ENCODE measurements around the gene RBMS1.

GRCh38 chr2:160533482-160533881 is 39.9 kb upstream of the RBMS1 start:
- TF ChIP-seq CTCF (IDR thresholded peaks at IDR 0.05; ENCODE audit: poor library complexity, severe bottlenecking) (no peak), EZH2 (IDR thresholded peaks at IDR 0.05; ENCODE audit: borderline replicate concordance, insufficient read depth, low read length, poor library complexity, severe bottlenecking) (no peak), MXI1 (conservative IDR thresholded peaks at IDR 0.05; ENCODE audit: poor library complexity, severe bottlenecking) (no peak)

All from neural cell (in vitro differentiated cells).